ENCODE measurements around the gene UIMC1. TPM values are rescaled to one million over a fixed set of nuclear protein-coding genes. Genes with fewer than 3 reads are reported as not detected.

The UIMC1 gene
- total RNA-seq, 4 donors from 2014 or later = 22.3 to 38.6 (median 27.7) TPM

DNA sequence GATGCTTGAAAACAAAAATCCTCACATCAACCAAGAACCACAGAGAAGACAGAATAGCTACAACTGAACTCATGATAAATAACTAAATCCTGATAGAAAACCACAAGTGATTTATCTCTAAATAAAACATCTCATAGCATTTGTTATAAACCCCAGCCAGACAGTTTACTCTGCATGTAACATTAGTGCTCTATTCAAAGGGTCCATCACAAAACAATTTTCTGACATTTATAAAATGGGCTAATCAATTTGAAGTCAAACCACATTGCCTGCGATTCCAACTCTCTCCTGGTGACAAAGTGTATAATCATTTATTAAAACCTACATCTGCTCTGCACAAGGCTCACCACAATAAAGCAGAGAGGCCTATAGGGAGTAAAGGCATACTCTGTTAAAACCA, 49.8 kb downstream of the UIMC1 start:
- DNase-seq (ENCODE audit: low spot score) (no peak), ATAC-seq (ENCODE audit: low FRiP score) (no peak)
- TF ChIP-seq, protein P1, sequence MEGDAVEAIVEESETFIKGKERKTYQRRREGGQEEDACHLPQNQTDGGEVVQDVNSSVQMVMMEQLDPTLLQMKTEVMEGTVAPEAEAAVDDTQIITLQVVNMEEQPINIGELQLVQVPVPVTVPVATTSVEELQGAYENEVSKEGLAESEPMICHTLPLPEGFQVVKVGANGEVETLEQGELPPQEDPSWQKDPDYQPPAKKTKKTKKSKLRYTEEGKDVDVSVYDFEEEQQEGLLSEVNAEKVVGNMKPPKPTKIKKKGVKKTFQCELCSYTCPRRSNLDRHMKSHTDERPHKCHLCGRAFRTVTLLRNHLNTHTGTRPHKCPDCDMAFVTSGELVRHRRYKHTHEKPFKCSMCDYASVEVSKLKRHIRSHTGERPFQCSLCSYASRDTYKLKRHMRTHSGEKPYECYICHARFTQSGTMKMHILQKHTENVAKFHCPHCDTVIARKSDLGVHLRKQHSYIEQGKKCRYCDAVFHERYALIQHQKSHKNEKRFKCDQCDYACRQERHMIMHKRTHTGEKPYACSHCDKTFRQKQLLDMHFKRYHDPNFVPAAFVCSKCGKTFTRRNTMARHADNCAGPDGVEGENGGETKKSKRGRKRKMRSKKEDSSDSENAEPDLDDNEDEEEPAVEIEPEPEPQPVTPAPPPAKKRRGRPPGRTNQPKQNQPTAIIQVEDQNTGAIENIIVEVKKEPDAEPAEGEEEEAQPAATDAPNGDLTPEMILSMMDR (IDR thresholded peaks at IDR 0.05) = no peak

DNA sequence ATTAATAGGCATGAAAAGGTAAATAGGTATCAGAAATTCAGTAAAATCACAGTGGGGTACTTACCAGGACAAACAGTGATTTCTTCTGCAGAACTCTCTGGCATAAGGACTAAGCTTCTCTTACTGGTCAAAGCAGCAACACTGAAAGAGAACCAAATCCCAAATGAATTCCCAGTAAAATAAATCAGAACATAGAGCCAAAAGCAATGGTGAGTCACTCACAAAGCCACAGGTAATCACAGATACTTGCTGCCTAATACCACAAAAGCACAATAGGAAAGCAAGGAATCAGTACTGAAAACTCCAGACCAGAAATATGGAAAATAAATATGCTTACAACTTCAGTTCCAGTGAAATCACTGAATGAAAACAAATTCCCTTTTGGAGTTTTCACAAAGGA, 50.7 kb downstream of the UIMC1 start:
- TF ChIP-seq, protein P1 (IDR thresholded peaks at IDR 0.05) = no peak
- ATAC-seq (ENCODE audit: low FRiP score) (no peak), DNase-seq (ENCODE audit: low spot score) (no peak)

DNA sequence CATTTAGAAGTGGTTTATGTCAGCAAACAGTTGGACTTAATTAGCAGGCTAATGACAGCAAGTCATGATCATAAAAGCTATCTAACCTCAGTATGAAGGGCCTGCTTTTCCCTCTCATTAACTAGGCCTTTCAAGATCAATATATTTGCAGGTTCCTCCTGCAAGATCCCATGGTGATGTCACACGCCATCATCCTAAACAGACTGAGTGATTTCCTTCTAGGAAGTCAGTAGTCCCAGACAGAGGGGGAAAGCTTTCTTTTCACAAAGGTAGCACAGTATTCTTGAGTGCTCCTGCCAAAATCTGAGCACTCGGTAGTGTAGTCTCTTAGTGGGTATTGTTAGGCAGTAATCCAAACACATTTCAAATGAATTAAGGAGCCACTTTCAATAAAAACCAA, 52.5 kb downstream of the UIMC1 start:
- TF ChIP-seq, protein P1 (IDR thresholded peaks at IDR 0.05) = no peak
- ATAC-seq (ENCODE audit: low FRiP score) (no peak), DNase-seq (ENCODE audit: low spot score) (no peak)

DNA sequence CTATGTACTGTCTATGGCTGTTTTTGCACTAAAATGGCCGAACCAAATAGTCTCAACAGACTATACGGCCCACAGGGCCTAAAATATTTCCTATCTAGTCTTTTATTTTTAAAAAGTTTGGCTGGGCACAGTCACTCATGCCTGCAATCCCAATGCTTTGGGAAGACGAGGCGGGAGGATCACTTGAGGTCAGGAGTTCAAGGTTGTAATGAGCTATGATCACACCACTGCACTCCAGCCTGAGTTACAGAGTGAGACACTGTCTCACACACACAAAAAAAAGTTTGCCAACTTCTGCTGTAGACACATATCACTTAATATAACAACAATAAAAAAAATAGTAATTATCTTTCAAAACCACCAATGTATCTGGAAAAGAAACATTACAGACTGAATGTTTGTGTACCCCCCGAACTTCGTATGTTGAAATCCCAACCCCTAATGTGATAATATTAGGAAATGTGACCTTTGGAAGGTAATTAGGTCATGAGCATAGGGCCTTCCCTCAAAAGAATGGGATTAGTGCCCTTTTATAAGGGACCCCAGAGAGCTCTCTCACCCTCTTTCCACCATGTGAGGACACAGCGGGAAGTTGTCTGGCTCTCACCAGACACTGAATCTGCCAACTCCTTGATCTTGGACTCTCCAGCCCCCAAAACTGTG, 53.9 kb downstream of the UIMC1 start:
- no peak for ATAC-seq (ENCODE audit: low FRiP score)
- no peak for DNase-seq (ENCODE audit: low spot score)
- TF ChIP-seq, protein P1 (IDR thresholded peaks at IDR 0.05) = no peak

DNA sequence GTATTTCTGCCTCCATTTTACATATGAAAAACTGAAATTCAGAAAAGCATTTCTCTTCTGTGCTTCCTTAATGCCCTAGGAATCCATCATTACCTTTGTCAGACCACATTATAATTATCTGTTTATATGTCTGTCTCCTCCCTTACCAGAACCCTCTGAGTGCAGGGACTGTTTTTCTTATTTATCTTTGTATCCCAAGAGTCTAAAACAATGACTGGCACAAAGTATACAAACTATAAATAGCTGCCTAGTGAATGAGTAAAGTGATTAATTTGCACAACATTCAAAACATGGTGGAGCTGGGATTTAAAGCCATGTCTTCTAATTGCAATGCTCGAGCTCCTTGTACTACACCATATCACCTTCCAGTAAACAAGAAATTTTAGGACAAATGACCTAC, 58.1 kb downstream of the UIMC1 start:
- DNase-seq (ENCODE audit: low spot score) (no peak), ATAC-seq (ENCODE audit: low FRiP score) (no peak)
- TF ChIP-seq, protein P1 (IDR thresholded peaks at IDR 0.05) = no peak

DNA sequence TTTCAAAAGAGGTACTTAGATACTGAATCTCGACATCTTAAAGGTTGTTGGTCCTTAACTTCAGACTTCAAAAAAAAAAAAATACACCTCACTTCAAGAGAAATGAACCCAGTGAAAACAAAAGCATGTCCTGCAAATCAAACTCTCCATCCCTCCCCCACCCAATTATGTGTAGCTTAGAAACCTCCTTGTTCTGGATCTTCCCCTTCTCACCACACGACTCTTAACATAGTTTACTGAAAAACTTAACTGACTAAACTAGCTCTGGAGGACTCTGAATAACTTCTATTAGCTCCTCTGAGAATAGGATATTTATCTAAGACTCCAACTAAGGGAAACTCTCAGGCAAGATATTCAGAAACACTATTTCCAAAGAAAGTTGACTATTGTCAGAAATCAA, 58.7 kb downstream of the UIMC1 start:
- TF ChIP-seq, protein P1 (IDR thresholded peaks at IDR 0.05) = no peak
- DNase-seq (ENCODE audit: low spot score) (no peak), ATAC-seq (ENCODE audit: low FRiP score) (no peak)

DNA sequence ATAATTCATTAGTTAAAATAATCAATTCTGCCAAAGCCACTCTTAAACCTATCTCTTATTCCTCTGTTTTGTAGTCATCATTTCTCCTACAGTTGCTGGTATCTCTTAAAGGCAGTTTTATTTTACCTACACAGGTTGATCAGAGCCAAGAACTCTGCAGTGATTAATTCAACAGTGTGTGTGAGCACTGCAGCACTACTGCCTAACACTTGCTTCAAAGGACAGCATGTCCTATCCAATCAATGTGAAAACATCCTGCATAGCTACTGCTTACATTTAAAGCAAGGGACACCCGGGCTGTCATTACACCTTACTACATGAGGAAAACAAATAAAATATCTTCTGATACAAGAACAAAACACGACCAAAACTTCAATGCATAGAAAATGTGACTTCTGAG, 62.3 kb downstream of the UIMC1 start:
- DNase-seq (ENCODE audit: low spot score) (no peak), ATAC-seq (ENCODE audit: low FRiP score) (no peak)
- TF ChIP-seq, protein P1 (IDR thresholded peaks at IDR 0.05) = no peak
